ENCODE results near the gene SURF1. TPM values are rescaled to one million over a fixed set of nuclear protein-coding genes. Genes with fewer than 3 reads are reported as not detected.

Gene SURF1
- total and polyA plus RNA-seq, 4 donors, result 14.2 to 75.3 (median 57.8) TPM

DNA sequence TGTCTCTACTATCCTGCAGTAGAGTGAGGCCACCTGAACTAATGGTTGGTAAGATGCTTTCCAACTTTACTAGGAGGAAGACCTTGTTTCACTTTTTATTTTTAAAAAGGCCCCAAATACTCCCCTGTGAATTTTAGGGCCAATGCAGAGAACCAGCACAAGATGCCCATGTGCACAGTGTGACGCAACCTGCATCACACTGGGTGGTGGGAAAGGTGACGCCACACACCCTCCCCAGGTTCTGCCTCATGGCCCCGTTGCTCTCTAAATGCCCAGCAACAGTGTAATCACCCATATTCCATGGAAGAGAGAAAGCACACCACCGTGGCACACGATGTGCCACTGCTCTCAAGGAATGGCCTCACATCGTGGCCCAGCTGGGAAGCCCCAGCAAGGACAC, 13.1 kb upstream of the SURF1 start:
- no peak for ATAC-seq (ENCODE audit: insufficient read depth, low FRiP score)
- 71 to 76% methylated on average over 6 of the region's 6 CpGs for WGBS, 2 donors
- Histone ChIP-seq H3K4me3 (no peak overlapping the region), H3K9ac (ENCODE audit: insufficient read depth in 1 of 2, low read length in 2 of 2) (no peak overlapping the region), H3K27me3 (ENCODE audit: control insufficient read depth in 3 of 3, insufficient read depth in 3 of 3, low read length in 2 of 3) (no peaks in the 10 kb centered on the region), H3K27ac (ENCODE audit: low read depth in 1 of 2, low read length in 1 of 2) (peak overlapping the region in 1 of 2 donors; percentile 41), H3K9me3 (ENCODE audit: control insufficient read depth in 4 of 4, insufficient read depth in 3 of 4, low read length in 3 of 4) (no peaks in the 10 kb centered on the region), H3K4me1 (ENCODE audit: control insufficient read depth in 5 of 5, insufficient read depth in 5 of 5, low read length in 5 of 5) (peaks cover 6 to 25% (median 18%) of the 10 kb centered on the region in 5 donors), H3K36me3 (ENCODE audit: control insufficient read depth in 4 of 4, insufficient read depth in 4 of 4, low read length in 4 of 4) (peaks cover 6 to 47% (median 37%) of the 10 kb centered on the region in 4 donors)
- TF ChIP-seq, protein P1, sequence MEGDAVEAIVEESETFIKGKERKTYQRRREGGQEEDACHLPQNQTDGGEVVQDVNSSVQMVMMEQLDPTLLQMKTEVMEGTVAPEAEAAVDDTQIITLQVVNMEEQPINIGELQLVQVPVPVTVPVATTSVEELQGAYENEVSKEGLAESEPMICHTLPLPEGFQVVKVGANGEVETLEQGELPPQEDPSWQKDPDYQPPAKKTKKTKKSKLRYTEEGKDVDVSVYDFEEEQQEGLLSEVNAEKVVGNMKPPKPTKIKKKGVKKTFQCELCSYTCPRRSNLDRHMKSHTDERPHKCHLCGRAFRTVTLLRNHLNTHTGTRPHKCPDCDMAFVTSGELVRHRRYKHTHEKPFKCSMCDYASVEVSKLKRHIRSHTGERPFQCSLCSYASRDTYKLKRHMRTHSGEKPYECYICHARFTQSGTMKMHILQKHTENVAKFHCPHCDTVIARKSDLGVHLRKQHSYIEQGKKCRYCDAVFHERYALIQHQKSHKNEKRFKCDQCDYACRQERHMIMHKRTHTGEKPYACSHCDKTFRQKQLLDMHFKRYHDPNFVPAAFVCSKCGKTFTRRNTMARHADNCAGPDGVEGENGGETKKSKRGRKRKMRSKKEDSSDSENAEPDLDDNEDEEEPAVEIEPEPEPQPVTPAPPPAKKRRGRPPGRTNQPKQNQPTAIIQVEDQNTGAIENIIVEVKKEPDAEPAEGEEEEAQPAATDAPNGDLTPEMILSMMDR (IDR thresholded peaks at IDR 0.05; ENCODE audit: control extremely low read depth, extremely low read depth), result no peak
- DNase-seq, result no peak

DNA sequence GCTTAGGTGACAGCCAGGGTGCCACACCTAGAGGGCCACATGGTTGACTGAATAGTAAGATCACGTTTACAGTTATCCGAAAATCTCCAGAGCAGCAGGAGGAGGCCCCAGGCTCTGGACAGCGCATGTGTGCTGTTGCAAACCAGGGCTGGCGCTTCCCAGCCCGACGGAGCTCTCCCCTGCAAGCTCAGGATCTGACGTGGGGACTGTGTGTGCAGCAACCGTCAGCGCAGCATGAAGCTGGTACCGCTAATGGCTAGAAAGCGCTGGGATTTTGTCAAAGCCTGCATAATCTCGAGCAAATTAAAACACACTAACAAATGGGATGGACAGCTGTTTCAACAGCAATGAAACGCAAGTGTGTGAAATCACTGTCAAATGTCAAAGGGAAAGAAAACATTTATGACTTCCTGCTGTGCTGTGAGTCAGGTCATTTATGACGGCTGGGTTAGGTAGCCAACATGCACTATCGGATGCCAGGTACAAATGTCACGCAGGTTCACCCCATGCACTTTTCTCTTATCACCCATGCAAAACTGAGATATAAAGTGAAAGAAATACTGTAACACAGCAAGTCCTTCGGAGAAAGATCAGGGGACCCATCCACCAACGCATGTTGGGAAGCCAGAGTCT, 12.1 kb upstream of the SURF1 start:
- TF ChIP-seq, protein P1 (IDR thresholded peaks at IDR 0.05; ENCODE audit: control extremely low read depth, extremely low read depth), result no peak
- Histone ChIP-seq H3K27me3 (ENCODE audit: control insufficient read depth in 3 of 3, insufficient read depth in 3 of 3, low read length in 2 of 3) (no peaks in the 10 kb centered on the region), H3K4me1 (ENCODE audit: control insufficient read depth in 5 of 5, insufficient read depth in 5 of 5, low read length in 5 of 5) (peaks cover 6 to 26% (median 20%) of the 10 kb centered on the region in 5 donors), H3K36me3 (ENCODE audit: control insufficient read depth in 4 of 4, insufficient read depth in 4 of 4, low read length in 4 of 4) (peaks cover 6 to 50% (median 44%) of the 10 kb centered on the region in 4 donors), H3K9ac (ENCODE audit: insufficient read depth in 1 of 2, low read length in 2 of 2) (no peak overlapping the region), H3K9me3 (ENCODE audit: control insufficient read depth in 4 of 4, insufficient read depth in 3 of 4, low read length in 3 of 4) (no peaks in the 10 kb centered on the region), H3K27ac (ENCODE audit: low read depth in 1 of 2, low read length in 1 of 2) (no peak overlapping the region), H3K4me3 (no peak overlapping the region)
- no peak for ATAC-seq (ENCODE audit: insufficient read depth, low FRiP score)
- DNase-seq, result no peak
- whole genome bisulfite sequencing, 2 donors, result 78 to 79% methylated on average over 18 of the region's 18 CpGs

DNA sequence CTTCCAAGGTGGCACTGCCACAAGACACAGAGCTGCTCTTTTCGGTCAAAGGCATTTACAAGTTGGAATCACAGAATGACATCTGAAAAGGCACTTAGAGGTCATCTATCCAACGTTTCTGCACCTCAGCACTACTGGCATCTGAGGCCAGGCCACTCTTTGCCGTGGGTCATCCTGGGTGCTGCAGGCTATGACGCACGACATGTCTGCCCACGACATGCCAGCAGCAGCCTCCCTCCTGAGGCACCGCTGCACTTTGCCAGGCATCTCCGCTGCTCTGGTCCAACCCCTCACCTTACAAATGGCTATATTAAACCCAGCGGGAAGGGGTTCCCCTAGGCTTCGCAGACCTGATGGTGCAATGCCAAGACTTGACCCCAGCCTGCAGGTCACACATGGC, 11.5 kb upstream of the SURF1 start:
- Histone ChIP-seq H3K9me3 (ENCODE audit: control insufficient read depth in 4 of 4, insufficient read depth in 3 of 4, low read length in 3 of 4) (no peaks in the 10 kb centered on the region), H3K4me3 (no peak overlapping the region), H3K9ac (ENCODE audit: insufficient read depth in 1 of 2, low read length in 2 of 2) (no peak overlapping the region), H3K27me3 (ENCODE audit: control insufficient read depth in 3 of 3, insufficient read depth in 3 of 3, low read length in 2 of 3) (no peaks in the 10 kb centered on the region), H3K36me3 (ENCODE audit: control insufficient read depth in 4 of 4, insufficient read depth in 4 of 4, low read length in 4 of 4) (peaks cover 6 to 51% (median 44%) of the 10 kb centered on the region in 4 donors), H3K4me1 (ENCODE audit: control insufficient read depth in 5 of 5, insufficient read depth in 5 of 5, low read length in 5 of 5) (peaks cover 6 to 31% (median 25%) of the 10 kb centered on the region in 5 donors), H3K27ac (ENCODE audit: low read depth in 1 of 2, low read length in 1 of 2) (no peak overlapping the region)
- TF ChIP-seq, protein P1 (IDR thresholded peaks at IDR 0.05; ENCODE audit: control extremely low read depth, extremely low read depth), result no peak
- 87 to 90% methylated on average over 10 of the region's 10 CpGs for WGBS, 2 donors
- no peak for DNase-seq
- no peak for ATAC-seq (ENCODE audit: insufficient read depth, low FRiP score)
